ENCODE data around the gene ULBP2. TPM values are rescaled to one million over a fixed set of nuclear protein-coding genes. Genes with fewer than 3 reads are reported as not detected.

ULBP2 gene
- total RNA-seq, 1 experiment from 2014 or later: 0.13 TPM

GRCh38 chr6:149909701-149910470 is 31.9 kb upstream of the ULBP2 start:
- ATAC-seq (no peak), DNase-seq (ENCODE audit: low spot score) (no peak)
- Mint-ChIP-seq H3K27me3 (ENCODE audit: low read depth) (peaks cover 43% of the 10 kb centered on the region), H3K27ac (no peak overlapping the region), H3K4me3 (no peak overlapping the region), H3K4me1 (no peaks in the 10 kb centered on the region), H3K36me3 (peaks cover 16% of the 10 kb centered on the region), H3K9me3 (peaks cover 43% of the 10 kb centered on the region)
- no peak for TF ChIP-seq RORB (CRISPR knock-in tag; IDR thresholded peaks at IDR 0.05)
- no peak for TF ChIP-seq ARID4B (CRISPR knock-in tag; IDR thresholded peaks at IDR 0.05; ENCODE audit: borderline replicate concordance)
- no peak for TF ChIP-seq ZNF512 (CRISPR knock-in tag; IDR thresholded peaks at IDR 0.05; ENCODE audit: borderline replicate concordance)
- no peak for TF ChIP-seq SOX15 (CRISPR knock-in tag; IDR thresholded peaks at IDR 0.05)
- TF ChIP-seq EMX1 (CRISPR knock-in tag; IDR thresholded peaks at IDR 0.05): no peak
- no peak for TF ChIP-seq KAT7 (CRISPR knock-in tag; IDR thresholded peaks at IDR 0.05; ENCODE audit: borderline replicate concordance)
- no peak for TF ChIP-seq SMAD4 (CRISPR knock-in tag; IDR thresholded peaks at IDR 0.05)
- no peak for TF ChIP-seq NFE2L1 (CRISPR knock-in tag; IDR thresholded peaks at IDR 0.05)
- no peak for TF ChIP-seq ZBTB21 (CRISPR knock-in tag; IDR thresholded peaks at IDR 0.05; ENCODE audit: borderline replicate concordance)
- TF ChIP-seq, protein P1, sequence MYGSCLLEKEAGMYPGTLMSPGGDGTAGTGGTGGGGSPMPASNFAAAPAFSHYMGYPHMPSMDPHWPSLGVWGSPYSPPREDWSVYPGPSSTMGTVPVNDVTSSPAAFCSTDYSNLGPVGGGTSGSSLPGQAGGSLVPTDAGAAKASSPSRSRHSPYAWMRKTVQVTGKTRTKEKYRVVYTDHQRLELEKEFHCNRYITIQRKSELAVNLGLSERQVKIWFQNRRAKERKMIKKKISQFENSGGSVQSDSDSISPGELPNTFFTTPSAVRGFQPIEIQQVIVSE (CRISPR knock-in tag; IDR thresholded peaks at IDR 0.05; ENCODE audit: borderline replicate concordance): no peak
- TF ChIP-seq, protein P2, sequence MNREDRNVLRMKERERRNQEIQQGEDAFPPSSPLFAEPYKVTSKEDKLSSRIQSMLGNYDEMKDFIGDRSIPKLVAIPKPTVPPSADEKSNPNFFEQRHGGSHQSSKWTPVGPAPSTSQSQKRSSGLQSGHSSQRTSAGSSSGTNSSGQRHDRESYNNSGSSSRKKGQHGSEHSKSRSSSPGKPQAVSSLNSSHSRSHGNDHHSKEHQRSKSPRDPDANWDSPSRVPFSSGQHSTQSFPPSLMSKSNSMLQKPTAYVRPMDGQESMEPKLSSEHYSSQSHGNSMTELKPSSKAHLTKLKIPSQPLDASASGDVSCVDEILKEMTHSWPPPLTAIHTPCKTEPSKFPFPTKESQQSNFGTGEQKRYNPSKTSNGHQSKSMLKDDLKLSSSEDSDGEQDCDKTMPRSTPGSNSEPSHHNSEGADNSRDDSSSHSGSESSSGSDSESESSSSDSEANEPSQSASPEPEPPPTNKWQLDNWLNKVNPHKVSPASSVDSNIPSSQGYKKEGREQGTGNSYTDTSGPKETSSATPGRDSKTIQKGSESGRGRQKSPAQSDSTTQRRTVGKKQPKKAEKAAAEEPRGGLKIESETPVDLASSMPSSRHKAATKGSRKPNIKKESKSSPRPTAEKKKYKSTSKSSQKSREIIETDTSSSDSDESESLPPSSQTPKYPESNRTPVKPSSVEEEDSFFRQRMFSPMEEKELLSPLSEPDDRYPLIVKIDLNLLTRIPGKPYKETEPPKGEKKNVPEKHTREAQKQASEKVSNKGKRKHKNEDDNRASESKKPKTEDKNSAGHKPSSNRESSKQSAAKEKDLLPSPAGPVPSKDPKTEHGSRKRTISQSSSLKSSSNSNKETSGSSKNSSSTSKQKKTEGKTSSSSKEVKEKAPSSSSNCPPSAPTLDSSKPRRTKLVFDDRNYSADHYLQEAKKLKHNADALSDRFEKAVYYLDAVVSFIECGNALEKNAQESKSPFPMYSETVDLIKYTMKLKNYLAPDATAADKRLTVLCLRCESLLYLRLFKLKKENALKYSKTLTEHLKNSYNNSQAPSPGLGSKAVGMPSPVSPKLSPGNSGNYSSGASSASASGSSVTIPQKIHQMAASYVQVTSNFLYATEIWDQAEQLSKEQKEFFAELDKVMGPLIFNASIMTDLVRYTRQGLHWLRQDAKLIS (CRISPR knock-in tag; IDR thresholded peaks at IDR 0.05; ENCODE audit: borderline replicate concordance): no peak
- TF ChIP-seq USF2 (CRISPR knock-in tag; IDR thresholded peaks at IDR 0.05): no peak
- TF ChIP-seq, protein P3, sequence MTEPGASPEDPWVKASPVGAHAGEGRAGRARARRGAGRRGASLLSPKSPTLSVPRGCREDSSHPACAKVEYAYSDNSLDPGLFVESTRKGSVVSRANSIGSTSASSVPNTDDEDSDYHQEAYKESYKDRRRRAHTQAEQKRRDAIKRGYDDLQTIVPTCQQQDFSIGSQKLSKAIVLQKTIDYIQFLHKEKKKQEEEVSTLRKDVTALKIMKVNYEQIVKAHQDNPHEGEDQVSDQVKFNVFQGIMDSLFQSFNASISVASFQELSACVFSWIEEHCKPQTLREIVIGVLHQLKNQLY (CRISPR knock-in tag; IDR thresholded peaks at IDR 0.05): no peak
- TF ChIP-seq FOXK1 (CRISPR knock-in tag; IDR thresholded peaks at IDR 0.05): no peak
- no peak for TF ChIP-seq NR2C2 (CRISPR knock-in tag; IDR thresholded peaks at IDR 0.05)
- no peak for TF ChIP-seq NFYB (CRISPR knock-in tag; conservative IDR thresholded peaks at IDR 0.05; ENCODE audit: low read depth)
- TF ChIP-seq GRHL2 (CRISPR knock-in tag; IDR thresholded peaks at IDR 0.05; ENCODE audit: insufficient replicate concordance, severe bottlenecking): no peak
- no peak for TF ChIP-seq ERG (CRISPR knock-in tag; IDR thresholded peaks at IDR 0.05)
- TF ChIP-seq, protein P4, sequence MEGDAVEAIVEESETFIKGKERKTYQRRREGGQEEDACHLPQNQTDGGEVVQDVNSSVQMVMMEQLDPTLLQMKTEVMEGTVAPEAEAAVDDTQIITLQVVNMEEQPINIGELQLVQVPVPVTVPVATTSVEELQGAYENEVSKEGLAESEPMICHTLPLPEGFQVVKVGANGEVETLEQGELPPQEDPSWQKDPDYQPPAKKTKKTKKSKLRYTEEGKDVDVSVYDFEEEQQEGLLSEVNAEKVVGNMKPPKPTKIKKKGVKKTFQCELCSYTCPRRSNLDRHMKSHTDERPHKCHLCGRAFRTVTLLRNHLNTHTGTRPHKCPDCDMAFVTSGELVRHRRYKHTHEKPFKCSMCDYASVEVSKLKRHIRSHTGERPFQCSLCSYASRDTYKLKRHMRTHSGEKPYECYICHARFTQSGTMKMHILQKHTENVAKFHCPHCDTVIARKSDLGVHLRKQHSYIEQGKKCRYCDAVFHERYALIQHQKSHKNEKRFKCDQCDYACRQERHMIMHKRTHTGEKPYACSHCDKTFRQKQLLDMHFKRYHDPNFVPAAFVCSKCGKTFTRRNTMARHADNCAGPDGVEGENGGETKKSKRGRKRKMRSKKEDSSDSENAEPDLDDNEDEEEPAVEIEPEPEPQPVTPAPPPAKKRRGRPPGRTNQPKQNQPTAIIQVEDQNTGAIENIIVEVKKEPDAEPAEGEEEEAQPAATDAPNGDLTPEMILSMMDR (IDR thresholded peaks at IDR 0.05): no peak
- ChIA-PET CTCF (no interaction called here), POLR2A (no interaction called here)

All from WTC11 (cell line).